Neural cell (in vitro differentiated cells): ENCODE data around the gene NCAPH2. TPM values are rescaled to one million over a fixed set of nuclear protein-coding genes. Genes with fewer than 3 reads are reported as not detected.

Source experiments
- H2AFZ ChIP-seq: fragments of 200-600, 300-800 bp; sonication (generic), shearing (Covaris generic); 2 replicates; pipeline ENCODE4 v1.6.0; 2014; ENCODE audit warnings: low read depth, mild to moderate bottlenecking, antibody characterized with exemption, low read length, moderate library complexity
- H3F3A ChIP-seq: fragments of 200-600 bp; shearing (Covaris generic); 2 replicates; pipeline ENCODE4 v1.6.1; 2016; ENCODE audit warnings: mild to moderate bottlenecking, moderate library complexity, mixed read lengths, antibody characterized with exemption, low read length; ENCODE audit not compliant: insufficient read depth, poor library complexity, severe bottlenecking
- H3K27ac ChIP-seq: fragments of 200-600, 300-800 bp; sonication (generic), shearing (Covaris generic); 2 replicates; pipeline ENCODE4 v1.5.1; 2014; ENCODE audit warnings: mild to moderate bottlenecking, low read length, moderate library complexity
- H3K27me3 ChIP-seq: fragments of 300-800, 200-600 bp; sonication (generic), shearing (Covaris generic); 2 replicates; pipeline ENCODE4 v1.6.0; 2014; ENCODE audit warnings: mild to moderate bottlenecking, low read depth, low read length, moderate library complexity; ENCODE audit not compliant: insufficient read depth
- H3K36me3 ChIP-seq: fragments of 300-800, 200-600 bp; sonication (generic), shearing (Covaris generic); 2 replicates; pipeline ENCODE4 v1.5.1; 2014; ENCODE audit warnings: mild to moderate bottlenecking, antibody characterized with exemption, low read length, moderate library complexity; ENCODE audit not compliant: insufficient read depth
- H3K4me2 ChIP-seq: fragments of 300-800, 200-600 bp; sonication (generic), shearing (Covaris generic); 2 replicates; pipeline ENCODE4 v1.6.0; 2014; ENCODE audit warnings: mild to moderate bottlenecking, low read length
- H3K4me3 ChIP-seq: fragments of 300-800, 200-600 bp; sonication (generic), shearing (Covaris generic); 2 replicates; pipeline ENCODE4 v1.5.1; 2014; ENCODE audit warnings: mild to moderate bottlenecking, low read length, moderate library complexity
- H3K79me2 ChIP-seq: fragments of 200-600 bp; shearing (Covaris generic); replicated peaks from 2 replicates; pipeline ENCODE4 v1.6.0; 2014; ENCODE audit warnings: mild to moderate bottlenecking, low read length, moderate library complexity; ENCODE audit not compliant: insufficient read depth
- H3K9ac ChIP-seq: fragments of 300-800, 200-600 bp; sonication (generic), shearing (Covaris generic); 2 replicates; pipeline ENCODE4 v1.6.1; 2016; ENCODE audit warnings: mild to moderate bottlenecking, low read length, mixed read lengths
- H3K9me2 ChIP-seq: fragments of 200-600 bp; shearing (Covaris generic); 2 replicates; pipeline ENCODE4 v1.6.1; 2016; ENCODE audit warnings: mild to moderate bottlenecking, low read length, mixed read lengths; ENCODE audit not compliant: insufficient read depth
- H3K9me3 ChIP-seq: fragments of 200-600, 300-800 bp; sonication (generic), shearing (Covaris generic); 2 replicates; pipeline ENCODE4 v1.6.1; 2016; ENCODE audit warnings: mild to moderate bottlenecking, mixed run types, low read length, moderate library complexity, mixed read lengths
- H4K20me1 ChIP-seq: fragments of 200-600 bp; shearing (Covaris generic); 2 replicates; pipeline ENCODE4 v1.6.1; 2016; ENCODE audit warnings: mild to moderate bottlenecking, mixed run types; ENCODE audit not compliant: insufficient read depth
- CTCF ChIP-seq: fragments of 450-650 bp; IDR thresholded peaks from 2 replicates; pipeline ENCODE4 v1.5.1; 2014; ENCODE audit warnings: antibody characterized with exemption, mild to moderate bottlenecking, moderate library complexity; ENCODE audit not compliant: poor library complexity, severe bottlenecking
- EP300 ChIP-seq: fragments of 450-650 bp; conservative IDR thresholded peaks from 2 replicates; pipeline ENCODE4 v1.6.1; 2014; ENCODE audit warnings: antibody characterized with exemption, mild to moderate bottlenecking, moderate library complexity; ENCODE audit not compliant: poor library complexity, severe bottlenecking
- EZH2 ChIP-seq: fragments of 200-600, 300-800 bp; shearing (Covaris generic), sonication (generic); IDR thresholded peaks from 2 replicates; pipeline ENCODE4 v1.6.1; 2014; ENCODE audit warnings: antibody characterized with exemption, low read length, borderline replicate concordance, mild to moderate bottlenecking; ENCODE audit not compliant: insufficient read depth, poor library complexity, severe bottlenecking
- MXI1 ChIP-seq: fragments of 450-650 bp; conservative IDR thresholded peaks from 2 replicates; pipeline ENCODE4 v1.6.1; 2014; ENCODE audit warnings: antibody characterized with exemption, mild to moderate bottlenecking; ENCODE audit not compliant: poor library complexity, severe bottlenecking
- POLR2AphosphoS5 ChIP-seq: IDR thresholded peaks from 2 replicates; pipeline ENCODE4 v1.6.1; 2012
- RAD21 ChIP-seq: fragments of 450-650 bp; conservative IDR thresholded peaks from 2 replicates; pipeline ENCODE4 v1.6.1; 2014; ENCODE audit warnings: antibody characterized with exemption, mild to moderate bottlenecking, moderate library complexity
- REST ChIP-seq: IDR thresholded peaks from 2 replicates; pipeline ENCODE4 v1.6.1; 2012; ENCODE audit warnings: borderline replicate concordance
- SMC3 ChIP-seq: fragments of 450-650 bp; conservative IDR thresholded peaks from 2 replicates; pipeline ENCODE4 v1.6.1; 2014; ENCODE audit warnings: antibody characterized with exemption, mild to moderate bottlenecking, moderate library complexity; ENCODE audit not compliant: poor library complexity
- TAF1 ChIP-seq: IDR thresholded peaks from 2 replicates; pipeline ENCODE4 v1.6.1; 2012; ENCODE audit warnings: low read depth
- polyA plus RNA-seq: library from polyadenylated mRNA; depleted of rRNA; stranded (reverse); fragments of >200 nt; gene quantifications from 2 replicates; pipeline ENCODE4 v1.2.3, GENCODE V29; 2014

Gene NCAPH2
- polyA plus RNA-seq, 1 donor from 2014 or later, result 81.1 TPM

- no peak within 1 kb of the TSS for H3K4me2 ChIP-seq
Observed at GRCh38 chr22:50545522-50546325, 37.7 kb downstream of the NCAPH2 start, which contains the start of gene KLHDC7B. KLHDC7B (plus strand) TSS chr22:50545899; CDS start chr22:50546244, 345 bp downstream.

DNA sequence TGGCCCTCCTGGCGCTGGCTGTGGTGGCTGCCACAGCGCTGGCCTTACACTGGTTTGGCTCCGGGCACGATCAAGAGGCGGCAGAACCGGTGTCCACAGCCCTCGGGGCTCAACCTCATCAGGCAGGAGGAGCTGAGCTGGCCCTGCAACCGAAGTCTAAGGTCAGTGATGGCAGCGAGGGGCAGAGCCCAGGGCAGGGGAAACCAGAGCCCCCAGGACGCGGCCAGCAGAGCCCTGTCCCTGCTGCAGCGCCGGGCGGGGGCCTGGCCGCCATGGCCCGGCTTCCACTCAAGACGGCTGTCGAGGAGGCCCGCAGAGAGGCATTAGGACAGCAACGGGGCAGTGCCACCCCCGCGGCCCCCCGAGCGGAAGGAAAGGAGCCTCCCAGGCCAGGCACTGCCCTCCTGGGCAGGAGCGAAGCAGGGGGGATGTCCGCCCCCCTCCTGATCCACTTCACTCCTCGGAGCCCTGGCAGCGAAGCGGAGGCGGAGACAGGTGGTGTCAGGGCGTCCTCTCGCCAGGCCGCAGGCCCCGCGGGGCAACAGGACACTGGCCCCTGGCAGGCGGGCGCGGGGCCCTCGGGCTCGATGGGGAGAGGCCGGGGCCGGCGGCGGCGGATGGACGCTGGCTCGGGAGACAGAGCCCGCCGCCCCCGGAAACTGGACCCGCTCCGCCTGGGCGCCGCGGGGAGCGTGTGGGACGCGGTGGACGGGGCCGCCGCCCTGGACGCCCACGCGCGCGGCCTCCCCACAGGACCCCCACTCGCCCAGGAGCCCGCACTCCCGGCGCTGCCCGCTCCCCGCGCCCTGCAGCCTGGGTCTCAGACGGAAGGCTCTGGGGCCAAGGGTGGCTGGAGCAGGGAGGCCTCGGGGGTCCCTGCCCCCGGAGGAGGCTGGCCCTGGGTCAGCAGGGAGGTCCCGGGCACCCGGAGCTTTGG lies 38.6 kb downstream of the NCAPH2 start:
- Histone ChIP-seq H3K4me2 (no peak overlapping the region), H3F3A (no peaks in the 10 kb centered on the region), H3K27me3 (peaks cover 13% of the 10 kb centered on the region), H3K36me3 (no peaks in the 10 kb centered on the region), H3K27ac (no peak overlapping the region), H3K9me3 (no peaks in the 10 kb centered on the region), H3K9ac (no peak overlapping the region), H3K9me2 (no peaks in the 10 kb centered on the region), H4K20me1 (no peaks in the 10 kb centered on the region), H3K79me2 (no peaks in the 10 kb centered on the region), H3K4me3 (no peak overlapping the region), H2AFZ (no peak overlapping the region)
- no peak for TF ChIP-seq POLR2AphosphoS5
- no peak for TF ChIP-seq EP300
- no peak for TF ChIP-seq REST
- no peak for TF ChIP-seq SMC3
- no peak for TF ChIP-seq RAD21
- TF ChIP-seq TAF1, result no peak
- TF ChIP-seq CTCF, result no peak
- no peak for TF ChIP-seq EZH2
- TF ChIP-seq MXI1, result no peak

More at GRCh38 chr22:50545522-50546325, 37.7 kb downstream of the NCAPH2 start, which contains the start of gene KLHDC7B:
- Histone ChIP-seq H4K20me1 (no peaks in the 10 kb centered on the region), H3K9me3 (no peaks in the 10 kb centered on the region), H2AFZ (no peak within 1 kb of the TSS), H3K27me3 (peaks cover 13% of the 10 kb centered on the region), H3K36me3 (no peaks in the 10 kb centered on the region), H3K9ac (no peak within 1 kb of the TSS), H3F3A (no peaks in the 10 kb centered on the region), H3K9me2 (no peaks in the 10 kb centered on the region), H3K27ac (no peak within 1 kb of the TSS), H3K79me2 (no peaks in the 10 kb centered on the region), H3K4me3 (no peak within 1 kb of the TSS)
- TF ChIP-seq CTCF, result no peak
- TF ChIP-seq SMC3, result no peak
- TF ChIP-seq EZH2, result no peak
